IMR-90 (cell line): Measurements from ENCODE around the gene SMOC1.

Source experiments
- BHLHE40 ChIP-seq: fragments of 150-350 bp; IDR thresholded peaks from 2 replicates; pipeline ENCODE4 v1.6.1; 2016; ENCODE audit warnings: mild to moderate bottlenecking, low read depth, low read length
- CEBPB ChIP-seq: IDR thresholded peaks from 2 replicates; pipeline ENCODE4 v1.6.1; 2012; ENCODE audit warnings: low read depth, low read length, improper control_type of control experiment
- CTCF ChIP-seq: conservative IDR thresholded peaks from 2 replicates; pipeline ENCODE4 v1.5.1; 2012; ENCODE audit warnings: mild to moderate bottlenecking, low read depth, low read length, improper control_type of control experiment
- ELK1 ChIP-seq: fragments of 150-350 bp; IDR thresholded peaks from 2 replicates; pipeline ENCODE4 v1.6.1; 2016; ENCODE audit warnings: low read depth, mild to moderate bottlenecking, low read length, moderate library complexity, borderline replicate concordance
- FOS ChIP-seq: fragments of 150-350 bp; IDR thresholded peaks from 2 replicates; pipeline ENCODE4 v1.6.1; 2016; ENCODE audit warnings: low read depth, low read length
- MAZ ChIP-seq: IDR thresholded peaks from 2 replicates; pipeline ENCODE4 v1.6.1; 2012; ENCODE audit warnings: low read depth, mild to moderate bottlenecking, low read length, improper control_type of control experiment, moderate library complexity, borderline replicate concordance
- MXI1 ChIP-seq: IDR thresholded peaks from 2 replicates; pipeline ENCODE4 v1.6.1; 2012; ENCODE audit warnings: low read depth, mild to moderate bottlenecking, low read length, moderate library complexity, borderline replicate concordance
- POLR2A ChIP-seq: IDR thresholded peaks from 2 replicates; pipeline ENCODE4 v1.6.1; 2012; ENCODE audit warnings: mild to moderate bottlenecking, low read depth, low read length
- RAD21 ChIP-seq: IDR thresholded peaks from 2 replicates; pipeline ENCODE4 v1.6.1; 2012; ENCODE audit warnings: low read length, improper control_type of control experiment
- RCOR1 ChIP-seq: IDR thresholded peaks from 2 replicates; pipeline ENCODE4 v1.6.1; 2012; ENCODE audit warnings: mild to moderate bottlenecking, low read length, improper control_type of control experiment; ENCODE audit not compliant: insufficient replicate concordance
- RFX5 ChIP-seq: IDR thresholded peaks from 2 replicates; pipeline ENCODE4 v1.8.0; 2012; ENCODE audit warnings: low read depth, mild to moderate bottlenecking, low read length, moderate library complexity
- USF2 ChIP-seq: fragments of 150-350 bp; IDR thresholded peaks from 2 replicates; pipeline ENCODE4 v1.6.1; 2017; ENCODE audit warnings: mild to moderate bottlenecking, antibody characterized with exemption, low read length, low read depth

GRCh38 chr14:69980457-69981425 is 101.5 kb downstream of the SMOC1 start:
- no peak for TF ChIP-seq USF2
- TF ChIP-seq POLR2A: no peak
- TF ChIP-seq RCOR1: no peak
- no peak for TF ChIP-seq FOS
- no peak for TF ChIP-seq CTCF
- no peak for TF ChIP-seq CEBPB
- no peak for TF ChIP-seq RAD21
- TF ChIP-seq BHLHE40: no peak
- no peak for TF ChIP-seq ELK1
- no peak for TF ChIP-seq MXI1
- no peak for TF ChIP-seq RFX5
- TF ChIP-seq MAZ: no peak
